Right hindlimb (tissue), 1 donor: ENCODE data around the gene GPR161.
A peak's percentile ranks its signal among the peaks of the same experiment; 100 is the strongest.

Source experiments
- DNase-seq: peaks from one replicate; pipeline ENCODE4 v3.0.0-alpha.2; 2018

Gene GPR161

DNA sequence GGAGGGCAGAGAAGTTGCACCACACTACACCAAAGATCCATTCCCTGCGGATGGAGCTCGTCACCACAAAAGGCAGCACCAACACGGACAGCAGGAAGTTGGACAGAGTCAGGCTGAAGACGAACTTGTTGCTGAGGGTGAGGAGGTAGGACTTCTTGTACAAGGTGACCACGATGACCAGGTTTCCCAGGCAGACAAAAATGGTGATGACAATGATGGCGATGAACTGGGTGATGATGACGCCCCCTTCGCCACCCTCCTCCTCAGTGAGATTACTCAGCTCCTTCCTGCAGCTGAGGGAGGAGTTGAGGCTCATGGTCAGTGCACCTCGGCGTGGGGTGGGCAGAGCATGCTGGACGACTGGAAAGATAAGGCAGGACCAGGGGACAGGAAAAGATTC, 32.2 kb downstream of the GPR161 start:
- DNase-seq = no peak

DNA sequence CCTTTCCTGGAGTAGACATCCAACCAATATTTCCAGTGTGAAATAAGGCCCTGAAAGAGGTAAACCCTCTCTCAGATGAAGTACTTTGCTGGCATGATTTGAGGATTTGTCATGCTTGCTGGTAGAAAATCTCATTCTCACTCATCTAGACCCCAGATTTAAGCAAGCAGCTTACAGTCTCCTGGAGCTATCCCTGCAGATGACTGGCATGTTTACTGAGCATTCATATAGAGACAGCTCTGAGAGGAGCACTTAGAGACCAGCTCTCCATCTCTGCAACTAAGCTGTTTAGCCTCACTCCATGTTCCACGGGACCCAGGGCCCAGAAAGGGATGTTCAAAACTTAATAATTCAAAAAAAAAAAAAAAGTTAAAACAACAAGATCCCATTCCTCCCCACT, 34.2 kb downstream of the GPR161 start:
- no peak for DNase-seq

DNA sequence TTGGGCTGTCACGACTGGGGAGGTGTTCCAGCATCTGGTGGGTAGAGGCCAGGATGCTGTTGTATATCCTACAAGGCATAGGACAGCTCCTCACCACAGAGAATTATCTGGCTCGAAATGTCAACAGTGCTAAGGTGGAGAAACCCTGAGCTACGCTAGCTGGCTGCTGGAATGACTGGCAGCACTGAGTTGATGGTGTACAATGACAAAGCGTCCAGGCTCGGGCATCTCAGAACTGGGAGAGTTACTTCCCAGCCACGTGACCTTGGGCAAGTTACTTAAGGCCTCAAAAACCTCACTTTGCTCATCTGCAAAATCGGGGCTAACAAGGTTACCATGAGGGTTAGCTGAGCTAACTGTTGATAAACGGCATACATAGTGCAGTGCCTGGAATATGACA, 35.4 kb downstream of the GPR161 start:
- DNase-seq = no peak

DNA sequence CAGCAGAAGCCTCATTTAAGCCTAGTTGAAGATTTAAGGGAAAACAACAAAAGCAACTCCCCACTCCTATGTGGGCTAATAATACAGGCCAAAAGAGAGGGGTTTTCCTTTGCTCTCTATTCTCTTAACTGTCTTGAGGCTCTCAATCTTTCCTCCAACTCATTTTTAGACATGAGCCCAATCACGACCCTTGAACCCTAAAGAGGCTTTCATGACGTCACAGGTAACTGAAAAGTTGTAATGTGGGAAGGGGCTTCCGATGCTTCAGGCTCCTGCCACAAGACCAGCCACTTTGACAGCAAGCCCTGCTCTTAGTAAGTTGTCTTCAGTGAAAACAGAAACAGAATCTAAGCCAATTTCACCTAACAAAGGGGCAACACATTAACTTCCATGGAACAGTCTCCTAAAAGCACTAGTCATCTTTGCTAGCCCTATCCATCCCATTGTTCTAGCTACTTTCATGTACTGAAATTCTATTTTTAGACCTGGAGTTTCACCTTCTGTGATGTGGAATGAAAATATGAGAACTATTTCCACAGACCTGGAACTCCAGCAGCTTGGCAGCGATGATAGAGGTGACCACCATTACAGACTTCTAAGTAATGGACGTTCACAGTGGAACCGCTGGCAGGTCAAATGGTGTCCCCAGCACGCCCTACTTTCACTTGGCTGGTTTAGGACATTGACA, 36.3 kb downstream of the GPR161 start:
- no peak for DNase-seq

DNA sequence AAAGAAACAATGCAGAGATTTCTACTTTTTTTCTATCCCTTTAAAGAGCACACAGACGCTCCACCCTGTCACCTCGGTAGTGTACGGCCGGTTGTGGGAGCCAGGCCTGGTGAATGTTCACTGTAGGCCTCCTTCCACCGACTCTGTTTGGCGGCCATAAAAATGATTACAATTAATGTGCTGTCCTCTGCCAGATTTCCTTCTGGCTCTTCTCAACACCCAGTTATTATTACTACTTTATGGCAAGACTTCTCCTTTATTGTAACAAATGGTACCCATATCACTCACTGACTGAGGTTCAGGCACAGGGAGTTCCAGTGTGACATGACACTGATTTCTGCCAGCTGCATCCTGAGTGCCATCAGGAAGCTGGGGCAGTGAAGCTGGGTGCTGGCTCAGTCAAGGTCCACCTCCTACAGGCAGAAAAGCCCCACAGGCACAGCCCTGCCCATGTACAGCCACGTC, 37.4 kb downstream of the GPR161 start:
- no peak for DNase-seq

DNA sequence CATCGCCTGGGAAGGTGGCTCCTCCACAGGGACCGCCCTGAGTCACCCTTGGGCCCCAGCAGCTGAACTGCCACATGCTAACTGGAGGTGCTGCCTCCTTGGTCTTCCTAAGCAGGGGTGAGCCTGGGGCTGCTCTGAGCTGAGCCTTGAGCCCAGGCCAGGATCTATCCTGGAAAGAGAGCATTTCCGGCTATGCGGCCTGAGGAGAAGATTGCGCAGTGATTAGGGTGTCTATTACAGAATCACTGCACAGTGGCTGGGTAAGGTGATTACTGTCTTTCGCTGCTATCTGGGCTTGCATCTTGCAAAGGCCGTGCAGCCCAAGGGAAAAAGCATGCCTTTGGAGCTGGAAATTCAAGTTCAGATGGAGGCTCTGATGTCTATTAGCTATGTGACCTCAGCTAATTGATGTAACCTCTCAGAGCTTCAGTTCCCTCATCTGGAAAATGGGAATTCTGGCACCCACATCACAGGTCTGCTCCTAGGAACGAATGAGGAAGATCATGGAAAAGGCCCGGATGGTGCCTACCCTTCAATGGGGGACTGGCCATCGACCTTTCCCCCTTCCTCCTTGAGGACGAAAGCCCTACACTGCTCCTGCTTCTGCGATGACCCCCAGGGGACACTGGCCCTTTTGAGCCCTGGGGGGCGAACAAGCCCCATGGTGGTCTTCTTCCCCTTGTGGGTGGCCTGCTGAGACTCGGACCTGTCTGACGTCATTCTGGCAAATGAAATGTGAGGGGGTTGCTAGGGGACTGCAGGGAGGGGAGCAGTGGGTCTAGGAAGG, 38.0 kb downstream of the GPR161 start:
- no peak for DNase-seq

DNA sequence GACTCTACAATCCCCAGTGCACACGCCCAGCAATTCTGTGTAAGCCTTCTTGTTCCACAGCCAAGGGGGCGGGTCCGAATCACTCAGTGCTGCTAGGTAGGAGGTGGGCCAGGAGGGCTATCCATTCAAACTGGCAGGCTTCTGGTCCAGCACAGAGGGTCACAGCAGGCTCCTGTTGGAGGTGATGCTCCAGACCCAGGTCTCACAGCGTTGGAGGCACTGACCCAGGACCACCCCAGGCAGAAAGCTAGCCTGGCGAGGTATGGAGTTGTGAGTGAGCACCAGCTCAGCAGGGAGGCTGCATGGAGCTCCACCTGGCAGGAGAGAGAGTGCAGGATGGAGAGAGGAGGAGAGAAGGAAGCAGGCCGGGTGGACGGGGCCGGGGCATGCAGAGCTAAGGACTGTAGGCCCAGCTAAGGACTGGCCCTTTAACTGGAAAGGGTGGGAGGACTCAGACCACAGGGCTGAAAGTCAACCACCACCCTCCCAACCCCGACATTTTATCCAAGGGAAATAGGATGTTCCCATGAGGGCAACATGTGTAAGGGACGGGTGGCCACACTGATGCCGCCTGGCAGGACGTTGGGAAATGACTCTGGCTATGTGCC, 38.7 kb downstream of the GPR161 start:
- DNase-seq = no peak

DNA sequence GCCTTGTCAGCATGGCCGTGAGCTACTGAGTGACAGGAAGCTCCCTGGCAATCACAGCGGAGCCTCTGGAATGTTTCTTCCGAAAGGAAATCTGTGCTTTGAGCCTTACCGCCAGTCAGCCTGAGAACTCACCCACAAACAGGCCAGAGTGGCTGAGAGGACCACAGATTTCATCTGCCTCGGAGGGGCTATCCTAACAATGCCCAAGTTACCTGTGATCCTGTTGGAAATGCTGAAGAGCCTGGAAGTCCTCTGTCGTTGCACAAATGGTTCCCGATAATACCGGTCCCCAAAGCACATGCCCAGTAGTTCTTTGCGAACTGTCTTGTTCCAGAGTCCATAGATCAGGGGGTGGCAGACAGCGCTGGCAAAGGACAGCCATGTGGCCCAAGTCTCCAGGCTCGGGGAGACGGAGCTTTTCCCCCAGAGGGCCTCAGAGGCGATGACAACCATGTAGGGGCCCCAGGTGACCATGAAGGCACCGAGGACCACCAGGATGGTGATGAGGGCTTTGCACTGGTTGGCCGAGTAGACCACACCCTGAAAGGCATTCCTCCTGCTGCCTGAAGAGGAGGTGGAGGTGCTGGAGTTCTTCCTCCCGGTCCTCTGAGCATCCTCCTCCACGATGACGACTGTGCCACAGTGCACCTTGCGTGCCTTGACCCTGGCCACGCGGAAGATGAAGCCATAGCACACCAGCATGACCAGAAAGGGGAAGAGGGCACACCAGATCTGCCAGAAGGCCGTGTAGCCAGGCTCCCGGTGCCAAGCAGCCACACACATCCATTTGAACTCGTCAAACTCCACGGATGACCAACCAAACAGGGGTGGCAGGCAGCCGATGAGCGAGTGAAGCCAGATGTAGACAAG, 40.2 kb downstream of the GPR161 start:
- DNase-seq = no peak

DNA sequence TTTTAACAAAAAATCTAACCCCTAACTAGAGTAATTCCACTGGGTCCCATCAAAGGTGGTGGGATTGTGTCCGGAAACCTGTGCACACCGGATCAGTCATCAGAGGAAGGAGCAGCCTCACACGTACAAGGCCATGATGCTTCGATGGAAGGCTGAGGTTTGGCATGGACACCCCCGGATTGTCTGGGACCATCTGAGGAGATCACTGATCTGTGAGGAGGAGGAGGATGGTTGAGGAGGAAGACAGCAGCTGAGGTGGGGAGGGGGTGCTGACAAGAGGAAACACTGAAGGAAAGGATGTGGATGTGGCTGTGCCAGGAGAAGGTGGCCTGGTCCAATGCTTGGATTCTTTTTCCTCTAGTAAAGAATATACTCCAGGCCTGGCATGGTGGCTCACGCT, 41.3 kb downstream of the GPR161 start:
- no peak for DNase-seq

DNA sequence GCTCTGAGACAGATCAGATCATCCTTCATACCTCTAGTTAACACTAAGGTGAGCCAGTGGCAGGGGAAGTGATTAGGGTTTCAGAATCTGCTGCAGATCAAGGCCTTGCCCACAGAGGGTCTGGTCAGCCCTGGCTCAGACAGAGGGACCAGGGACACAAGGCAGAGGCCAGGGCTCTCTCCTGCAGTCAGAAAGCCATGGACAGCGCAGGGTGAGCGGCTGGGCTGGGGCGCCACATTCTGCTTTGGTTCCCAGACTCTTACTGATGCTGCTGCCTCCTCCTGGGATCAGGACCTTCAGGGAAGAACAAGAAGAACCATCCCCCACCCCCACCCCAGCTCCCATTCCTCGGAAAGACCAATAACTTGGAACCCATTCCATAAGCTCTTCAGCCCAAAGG, 43.1 kb downstream of the GPR161 start:
- DNase-seq = no peak

DNA sequence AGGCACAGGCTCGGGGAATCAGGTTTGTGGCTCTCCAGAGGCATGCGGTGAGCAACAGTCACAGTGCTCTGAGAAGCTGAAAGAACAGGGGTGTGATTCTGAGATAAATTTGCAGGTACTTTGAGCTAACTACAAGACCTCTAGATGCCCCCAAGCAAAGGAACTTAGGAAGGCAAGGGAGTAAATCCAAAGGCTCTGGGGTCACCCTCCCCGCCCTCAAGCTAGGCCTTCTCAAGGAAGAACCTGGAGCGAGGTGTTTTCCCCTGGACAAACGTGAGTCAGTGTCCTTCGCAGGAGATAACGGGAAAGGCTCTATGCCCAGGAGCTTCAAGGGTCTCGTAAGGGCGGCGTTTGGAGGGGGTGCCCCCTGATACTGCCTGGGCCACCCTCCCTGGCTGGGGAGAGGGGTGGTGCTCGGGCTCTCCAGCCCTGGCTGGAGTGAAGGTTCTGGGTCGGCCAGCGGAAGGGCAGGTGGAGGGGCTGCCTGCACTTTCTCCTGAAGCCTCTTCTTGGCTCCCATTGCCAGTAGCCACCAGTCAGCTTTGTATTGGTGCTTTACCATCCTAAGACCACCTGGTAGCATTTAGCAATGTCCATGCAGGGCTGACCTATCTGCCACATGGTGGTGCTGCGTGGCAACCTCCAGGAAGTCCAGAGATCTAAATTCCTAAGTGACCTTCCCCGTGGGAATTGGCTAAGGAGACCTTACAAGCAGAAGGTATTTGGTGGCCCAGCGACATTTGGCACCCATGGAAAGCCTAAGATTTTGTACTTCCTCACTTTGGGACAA, 44.0 kb downstream of the GPR161 start:
- no peak for DNase-seq

DNA sequence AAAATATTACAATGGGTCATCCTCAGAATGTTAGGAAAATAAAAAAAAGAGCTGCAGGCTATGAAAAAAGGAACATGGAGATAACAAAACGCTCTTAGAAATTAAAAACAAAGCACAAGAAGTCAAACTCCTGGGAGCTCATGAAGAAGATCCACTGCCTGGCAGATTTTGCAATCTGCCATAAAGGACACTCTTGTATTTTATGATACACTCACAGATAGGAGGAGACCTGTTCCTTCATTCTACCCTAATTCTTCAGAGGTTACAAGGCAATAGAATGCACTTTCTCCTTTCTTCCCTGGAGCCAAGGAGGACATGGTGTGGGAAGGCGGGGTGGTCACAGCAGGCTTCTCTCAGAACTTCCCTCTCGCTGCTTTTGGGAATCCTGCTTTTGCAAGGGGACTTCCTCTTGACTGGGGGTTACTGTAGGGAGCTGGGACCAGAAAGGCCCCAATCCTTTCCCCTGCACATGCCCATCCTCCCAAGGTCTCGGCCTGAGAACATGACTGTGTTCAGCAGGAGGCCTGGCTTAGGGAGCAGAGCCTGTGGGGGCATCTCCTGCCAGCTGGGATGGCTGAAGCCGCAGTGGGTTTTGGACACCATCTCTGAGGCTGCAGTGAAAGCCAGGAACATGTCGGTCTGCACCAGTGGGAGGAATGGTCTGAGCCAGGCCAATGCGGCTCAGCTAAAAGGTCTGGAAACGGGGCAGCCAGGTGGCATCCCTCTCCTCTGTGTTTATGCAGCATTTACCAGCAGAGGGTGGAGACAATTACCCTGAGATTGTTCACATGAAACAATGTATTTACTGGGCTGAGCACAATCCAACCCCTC, 44.8 kb downstream of the GPR161 start:
- no peak for DNase-seq

DNA sequence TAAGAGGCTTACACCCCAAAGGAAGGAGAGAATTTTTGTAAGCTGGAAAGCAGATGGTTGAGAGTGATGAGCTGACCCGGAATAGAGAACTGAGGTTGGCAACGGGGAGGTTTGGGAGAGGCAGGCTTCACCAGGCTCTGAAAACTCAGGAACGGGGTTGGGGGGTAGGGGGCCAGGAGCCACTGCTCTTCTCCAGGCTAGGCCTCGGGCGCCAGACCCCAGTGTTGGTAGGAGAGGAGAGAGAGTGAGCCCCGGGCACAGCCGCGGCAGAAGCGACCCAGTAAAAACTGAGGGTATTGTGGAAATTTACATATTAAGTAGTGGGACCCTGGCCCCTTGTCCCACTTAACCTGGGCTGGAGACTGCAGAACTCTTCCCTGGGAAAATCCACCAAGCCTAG, 45.7 kb downstream of the GPR161 start:
- no peak for DNase-seq

DNA sequence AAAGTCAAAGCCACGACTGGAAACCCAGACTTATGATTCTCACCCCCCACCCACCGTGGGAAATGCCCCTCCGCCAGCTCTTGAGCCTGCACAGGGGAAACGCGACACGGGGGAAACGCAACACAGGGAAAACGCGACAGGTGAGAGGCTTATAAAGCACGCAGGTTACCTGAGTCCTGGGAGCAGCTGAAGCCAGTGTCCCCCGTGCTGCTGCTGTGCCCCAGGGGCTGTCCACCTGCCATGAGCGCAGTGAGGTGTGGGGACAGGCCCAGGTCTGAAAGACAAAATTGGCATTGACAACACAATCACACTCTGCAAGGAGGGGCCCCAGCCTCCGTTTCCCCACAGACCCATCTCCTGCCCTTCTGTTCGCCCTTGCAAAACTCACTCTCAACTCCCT, 46.3 kb downstream of the GPR161 start:
- DNase-seq = no peak

DNA sequence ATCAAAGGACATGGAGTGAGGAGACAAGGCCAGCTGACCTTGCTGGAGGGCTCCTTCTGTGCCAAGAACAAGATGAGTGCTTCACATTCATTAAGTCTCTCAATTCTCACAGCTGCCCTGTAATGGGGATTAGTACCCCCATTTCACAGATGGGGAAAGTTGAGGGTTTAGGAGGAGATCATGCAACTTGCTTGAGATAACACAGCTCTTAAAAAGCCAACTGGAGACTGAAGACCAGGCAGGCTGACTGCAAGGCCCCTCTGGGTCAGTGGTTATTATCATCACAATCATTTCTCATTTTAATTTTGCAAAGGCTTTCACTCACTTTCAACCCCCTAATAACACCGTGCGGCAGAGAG, 46.8 kb downstream of the GPR161 start:
- no peak for DNase-seq

DNA sequence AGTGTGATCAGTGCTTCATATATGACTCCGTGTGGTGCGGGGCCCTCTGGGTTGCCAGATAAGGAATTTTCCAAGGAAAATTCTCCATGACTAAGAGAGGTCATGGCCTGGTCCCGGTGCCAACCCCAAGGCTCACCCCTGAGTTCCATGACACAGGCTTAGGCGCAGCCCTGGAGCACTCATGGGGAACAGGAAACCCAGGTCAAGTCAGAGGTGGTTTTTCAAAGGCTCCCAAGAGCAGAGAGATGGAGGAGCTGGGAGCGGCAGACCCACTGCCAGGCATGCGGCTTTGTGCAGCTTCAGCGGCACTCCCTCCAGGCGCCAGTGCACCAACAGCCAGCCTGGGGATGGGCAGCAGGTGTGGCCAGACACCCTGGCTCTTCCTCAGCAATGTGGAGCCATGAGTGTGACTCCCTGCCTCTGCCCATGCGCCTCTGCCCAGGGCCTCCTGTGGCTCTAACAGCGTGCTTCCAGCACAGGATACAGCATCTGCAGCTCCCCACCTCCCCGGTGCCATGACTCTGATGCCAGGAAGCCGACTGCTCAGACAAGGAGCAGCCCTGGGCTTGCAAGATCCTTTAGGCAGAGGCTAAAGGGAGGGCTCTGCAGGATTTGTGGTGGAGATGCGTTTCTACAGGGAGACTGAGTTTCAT, 47.3 kb downstream of the GPR161 start:
- DNase-seq = no peak

DNA sequence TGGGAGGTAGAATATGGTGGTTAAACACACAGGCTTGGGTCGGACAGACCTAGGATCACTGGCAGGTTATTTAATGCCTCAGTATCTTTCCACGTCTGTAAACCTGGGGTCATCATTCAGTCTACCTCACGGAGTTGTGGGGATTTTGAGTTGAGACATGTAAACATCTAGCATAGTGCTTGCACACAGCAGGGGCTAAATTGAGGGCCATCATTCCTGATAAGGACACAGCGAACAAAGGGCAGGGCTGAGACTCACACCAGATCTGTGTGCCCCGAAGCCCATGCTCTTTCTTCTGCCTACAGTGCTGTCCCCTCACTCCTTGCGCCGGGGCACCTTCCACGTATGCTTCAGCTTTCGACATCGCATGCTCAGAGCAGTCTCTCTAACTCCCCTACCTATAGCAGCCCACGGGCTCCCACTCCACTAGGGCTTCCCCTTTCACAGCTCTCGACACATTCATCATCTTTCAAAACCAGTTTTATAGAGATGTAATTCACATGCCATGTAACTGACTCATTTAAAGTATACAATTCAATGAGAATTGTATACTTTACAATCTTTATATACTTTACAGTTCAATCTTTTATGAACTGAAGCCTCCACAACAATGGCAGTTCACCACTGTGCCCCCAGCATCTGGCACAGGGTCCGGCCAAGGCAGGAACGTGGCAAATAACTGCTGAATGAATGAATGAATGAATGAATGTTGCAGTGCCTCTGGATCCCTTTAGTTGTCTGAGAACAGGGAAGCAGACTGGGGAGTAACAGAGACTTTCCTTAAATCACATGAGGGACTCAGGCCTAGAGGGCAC, 48.0 kb downstream of the GPR161 start:
- DNase-seq = no peak

DNA sequence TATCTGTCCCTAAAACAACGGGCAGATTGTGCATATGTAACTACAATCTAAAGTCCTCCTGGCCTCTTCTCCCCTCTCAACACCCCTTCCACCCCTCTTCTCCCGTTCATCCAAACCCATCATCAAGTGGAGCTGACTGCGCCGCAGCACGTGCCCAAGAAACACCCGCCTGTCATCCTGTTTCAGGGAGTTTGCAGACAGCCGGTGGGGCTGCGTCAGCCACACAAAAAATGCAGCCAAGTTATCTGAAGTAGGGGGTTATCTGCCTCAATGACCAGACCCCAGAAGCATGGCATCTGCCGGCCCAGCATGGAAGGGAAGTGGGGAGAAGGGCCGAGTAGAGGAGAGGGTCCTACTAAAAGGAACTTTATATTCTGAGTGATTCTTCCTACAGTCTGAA, 49.0 kb downstream of the GPR161 start:
- no peak for DNase-seq

DNA sequence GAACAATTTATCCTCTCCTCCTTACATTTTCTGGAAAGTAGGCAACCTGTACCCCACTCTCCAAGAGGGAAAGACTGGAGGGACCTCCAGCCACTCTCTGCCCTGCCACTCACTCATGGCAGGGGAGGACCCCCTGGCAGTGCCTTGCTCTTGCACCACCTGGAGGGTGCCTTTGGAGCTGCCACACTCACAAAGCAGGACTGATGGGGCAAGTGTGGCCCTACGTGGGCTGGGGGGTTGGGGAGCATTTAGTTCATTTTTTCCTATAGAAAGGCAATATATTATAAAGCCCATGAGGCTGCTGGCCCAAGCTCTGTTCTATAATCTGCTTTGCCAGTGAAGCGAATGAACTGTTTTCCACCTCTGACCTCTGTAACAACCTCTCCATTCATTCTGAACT, 50.3 kb downstream of the GPR161 start:
- no peak for DNase-seq

DNA sequence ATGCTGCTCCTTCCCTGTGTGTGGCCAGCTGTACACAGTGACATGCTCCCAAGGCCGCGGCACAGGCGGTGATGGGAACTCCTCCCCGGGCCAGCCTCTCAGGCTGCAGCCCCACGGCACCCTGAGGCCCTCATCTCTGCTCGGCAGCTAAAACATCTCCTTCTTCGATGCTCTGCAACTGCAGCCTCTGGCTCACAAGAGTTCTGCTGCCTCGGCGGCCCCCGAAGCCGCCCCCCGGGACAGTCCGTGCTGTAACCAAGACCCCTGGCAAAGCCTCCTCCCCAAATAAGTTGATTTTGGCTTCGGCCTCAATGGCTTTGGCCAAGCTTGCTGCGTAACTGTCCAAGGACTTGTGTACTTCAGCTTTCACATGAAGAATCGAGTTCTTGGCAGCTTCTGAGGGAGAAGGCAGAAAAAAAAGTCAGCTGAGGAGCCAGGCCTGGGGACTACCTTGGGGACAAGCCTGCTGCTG, 51.3 kb downstream of the GPR161 start:
- peak; percentile 84 for DNase-seq
